ENCODE results near the gene MTA1.

The MTA1 gene

GRCh38 chr14:105467249-105467941 is 47.8 kb downstream of the MTA1 start:
- DNase-seq = no peak

- no peak for DNase-seq
Measured at GRCh38 chr14:105467942-105468471, 48.4 kb downstream of the MTA1 start.

DNA sequence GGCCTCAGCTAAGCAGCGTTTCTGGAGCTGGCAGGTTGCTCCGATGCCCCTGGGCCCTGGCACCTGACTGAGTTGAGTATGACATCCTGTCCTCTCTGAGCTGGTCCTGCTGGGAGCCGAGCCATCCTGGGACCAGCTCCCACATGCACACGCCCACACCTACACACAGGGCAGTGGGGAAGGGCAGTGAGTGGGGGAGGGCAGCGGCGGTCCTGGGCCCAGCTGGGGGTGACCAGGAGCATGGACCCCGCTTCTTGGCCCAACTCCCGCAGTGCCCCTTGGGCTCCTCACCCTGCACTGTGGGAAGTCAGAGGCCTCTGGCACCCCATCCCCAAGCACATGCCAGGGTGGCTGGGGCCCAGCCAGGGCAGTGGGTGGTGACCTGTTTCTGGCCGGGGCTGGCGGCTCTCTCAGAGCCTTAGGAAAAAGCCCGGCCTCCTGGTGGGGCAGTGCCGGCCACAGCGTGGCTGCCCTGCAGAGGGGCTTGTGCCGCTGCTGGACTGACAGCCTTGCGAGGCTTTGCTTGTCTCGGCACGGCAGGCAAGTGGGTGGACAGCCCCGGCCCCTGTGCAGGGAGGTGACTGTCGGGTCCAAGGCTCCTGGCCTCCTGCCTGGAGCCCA is 49.1 kb downstream of the MTA1 start:
- DNase-seq = no peak

GRCh38 chr14:105469456-105470349 is 50.1 kb downstream of the MTA1 start:
- no peak for DNase-seq

- no peak for DNase-seq
Measured at GRCh38 chr14:105470350-105471296, 51.0 kb downstream of the MTA1 start.

DNA sequence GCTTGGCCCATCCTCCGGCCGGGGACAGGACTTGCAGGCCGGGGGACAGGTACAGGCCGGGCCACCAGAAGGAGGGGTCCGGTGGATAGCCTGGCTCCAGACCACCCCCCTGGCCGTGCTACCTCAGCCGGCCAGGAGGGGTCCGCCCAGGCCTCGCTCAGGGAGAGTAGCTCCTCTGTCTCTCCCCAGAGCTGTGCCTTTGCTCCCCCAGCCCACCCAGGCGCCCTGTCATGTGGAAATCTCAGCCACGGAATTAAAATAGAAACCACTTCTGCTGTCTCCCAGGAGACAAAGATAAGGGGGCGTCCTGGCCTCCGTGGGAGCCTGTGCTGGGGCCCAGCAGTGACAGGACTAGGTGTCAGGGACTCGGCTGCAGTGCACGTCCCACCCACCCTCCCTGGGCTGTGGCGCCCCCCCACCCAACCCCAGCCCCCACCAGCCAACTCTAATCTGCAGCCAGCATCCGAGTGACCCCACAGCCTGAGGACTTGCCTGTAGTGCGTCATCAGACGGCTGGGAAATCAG is 51.7 kb downstream of the MTA1 start:
- no peak for DNase-seq

GRCh38 chr14:105471823-105472485 is 52.3 kb downstream of the MTA1 start:
- no peak for DNase-seq

- DNase-seq = no peak
Measured at GRCh38 chr14:105472486-105472991, 52.9 kb downstream of the MTA1 start.

GRCh38 chr14:105473033-105473676 is 53.5 kb downstream of the MTA1 start:
- DNase-seq = no peak

- DNase-seq = peak; percentile 78
Measured at GRCh38 chr14:105473677-105474482, 54.3 kb downstream of the MTA1 start.

DNA sequence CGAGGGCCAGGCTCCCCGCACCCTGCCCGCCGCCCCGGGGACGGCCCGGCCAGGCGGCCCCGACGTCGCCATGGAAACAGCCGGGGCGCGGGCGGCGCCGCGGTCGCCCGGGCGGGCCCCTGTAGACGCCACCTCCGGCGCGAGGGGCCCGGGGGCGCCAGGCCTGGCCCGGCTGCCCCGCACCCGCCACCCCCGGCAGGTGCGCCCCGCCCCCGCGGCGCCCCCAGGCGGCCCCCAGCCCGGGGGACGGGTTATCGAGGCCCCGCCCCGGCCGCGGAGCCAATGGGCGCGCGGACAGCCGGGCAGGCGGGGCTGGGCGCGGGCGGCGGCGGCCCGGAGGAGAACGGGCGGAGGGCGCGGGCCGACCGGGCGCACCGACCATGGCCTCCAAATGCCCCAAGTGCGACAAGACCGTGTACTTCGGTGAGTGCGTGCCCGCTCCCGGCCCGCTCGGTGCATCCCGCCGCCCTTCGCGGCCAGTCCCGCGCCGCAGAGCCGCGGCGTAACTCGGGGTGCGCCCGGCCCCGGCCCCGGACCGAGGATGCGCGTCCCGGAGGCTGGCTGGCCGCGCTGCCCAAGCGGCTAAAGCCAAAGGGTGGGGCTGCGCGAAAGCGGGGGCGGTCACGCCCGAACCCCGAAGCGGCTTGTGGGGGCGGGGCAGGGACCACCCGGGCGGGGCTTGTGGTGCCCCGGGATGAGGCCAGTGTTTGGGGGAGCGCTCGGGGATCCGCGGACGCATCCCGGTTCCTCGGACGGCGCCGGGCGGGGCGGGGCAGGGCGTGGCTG is 55.0 kb downstream of the MTA1 start, which contains the start of gene CRIP2:
TSS of gene CRIP2 (plus strand) at position 339 of the 786 bp plus-strand sequence. CDS start at position 381, 42 bp downstream.
- no peak for DNase-seq

GRCh38 chr14:105475269-105476096 is 55.9 kb downstream of the MTA1 start:
- DNase-seq = no peak

DNA sequence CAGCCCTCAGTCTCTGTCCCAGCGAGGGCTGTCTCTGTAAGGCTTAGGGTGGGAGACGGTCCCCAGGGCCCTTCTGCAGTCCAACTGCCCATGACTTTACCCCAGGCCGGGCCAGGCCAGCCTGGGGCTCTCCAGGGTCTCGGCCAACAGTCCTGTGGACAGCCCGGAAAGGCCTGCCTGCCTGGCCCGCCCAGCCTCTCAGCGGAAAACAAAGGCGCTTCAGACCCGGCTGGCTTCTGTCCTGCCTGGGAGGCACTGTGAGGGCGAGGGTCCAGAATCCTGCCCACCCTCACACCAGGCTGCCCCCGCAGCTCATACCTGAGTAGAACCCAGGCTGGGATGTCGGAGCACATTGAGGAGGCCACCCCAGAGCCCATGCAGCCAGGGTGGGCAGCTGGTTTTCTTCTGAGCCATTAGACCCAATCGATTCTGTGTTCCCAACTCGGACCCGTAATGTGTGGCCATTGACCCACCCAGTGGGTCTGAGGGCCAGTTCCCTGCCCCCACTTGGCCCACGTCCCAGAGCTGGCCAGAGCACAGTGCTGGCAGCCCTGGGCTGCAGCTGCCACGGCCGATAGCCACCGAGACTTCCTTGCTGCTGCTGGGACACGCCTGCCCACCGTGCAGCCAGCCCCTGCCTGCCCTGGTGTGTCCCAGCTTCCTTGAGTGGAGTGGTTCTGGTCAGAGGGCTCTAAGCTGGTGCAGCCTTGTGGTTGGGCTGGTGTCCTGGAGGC is 56.6 kb downstream of the MTA1 start:
- no peak for DNase-seq

DNA sequence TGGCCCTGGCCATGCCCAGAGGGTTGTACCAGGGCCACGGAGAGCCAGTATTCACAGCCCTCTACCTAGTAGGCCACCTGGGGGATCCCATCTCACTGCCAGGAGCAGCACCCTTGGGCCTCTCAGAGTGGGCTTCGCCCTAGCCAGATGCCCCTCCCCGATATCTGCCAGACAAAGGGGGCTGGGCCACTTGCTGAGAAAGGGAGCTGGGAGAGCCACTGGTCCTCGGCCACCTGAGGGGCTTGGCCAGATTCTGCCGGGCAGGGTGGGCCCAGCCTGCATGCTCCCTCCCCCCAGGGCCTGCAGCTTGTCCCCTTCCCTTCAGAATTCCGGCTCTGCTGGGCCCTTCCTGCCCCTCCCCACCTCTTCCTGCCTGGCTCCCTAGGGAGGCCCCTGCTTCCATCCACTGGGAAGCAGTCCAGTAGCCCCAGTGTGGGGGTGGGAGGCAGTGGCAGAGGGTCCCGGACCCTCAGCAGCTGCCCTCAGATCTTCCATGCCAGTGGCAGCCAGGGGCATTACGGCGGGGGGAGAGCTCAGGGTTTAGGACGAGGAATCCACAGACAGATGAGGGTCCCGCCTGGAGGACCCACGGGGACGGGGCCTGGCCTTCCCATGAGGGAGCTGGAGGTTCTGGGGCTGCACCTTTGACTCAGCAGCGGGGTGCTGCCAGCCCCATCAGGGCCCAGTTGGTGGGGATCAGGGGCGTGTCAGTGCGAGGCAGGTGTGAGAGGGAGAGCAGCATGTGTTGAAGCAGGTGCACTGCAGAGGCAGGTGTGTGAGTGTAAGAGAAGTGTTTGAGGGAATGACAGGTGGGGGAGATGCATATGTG is 57.4 kb downstream of the MTA1 start:
- DNase-seq = no peak

GRCh38 chr14:105477660-105478397 is 58.2 kb downstream of the MTA1 start:
- DNase-seq = no peak
